ENCODE data around the gene CNTFR.

DNA sequence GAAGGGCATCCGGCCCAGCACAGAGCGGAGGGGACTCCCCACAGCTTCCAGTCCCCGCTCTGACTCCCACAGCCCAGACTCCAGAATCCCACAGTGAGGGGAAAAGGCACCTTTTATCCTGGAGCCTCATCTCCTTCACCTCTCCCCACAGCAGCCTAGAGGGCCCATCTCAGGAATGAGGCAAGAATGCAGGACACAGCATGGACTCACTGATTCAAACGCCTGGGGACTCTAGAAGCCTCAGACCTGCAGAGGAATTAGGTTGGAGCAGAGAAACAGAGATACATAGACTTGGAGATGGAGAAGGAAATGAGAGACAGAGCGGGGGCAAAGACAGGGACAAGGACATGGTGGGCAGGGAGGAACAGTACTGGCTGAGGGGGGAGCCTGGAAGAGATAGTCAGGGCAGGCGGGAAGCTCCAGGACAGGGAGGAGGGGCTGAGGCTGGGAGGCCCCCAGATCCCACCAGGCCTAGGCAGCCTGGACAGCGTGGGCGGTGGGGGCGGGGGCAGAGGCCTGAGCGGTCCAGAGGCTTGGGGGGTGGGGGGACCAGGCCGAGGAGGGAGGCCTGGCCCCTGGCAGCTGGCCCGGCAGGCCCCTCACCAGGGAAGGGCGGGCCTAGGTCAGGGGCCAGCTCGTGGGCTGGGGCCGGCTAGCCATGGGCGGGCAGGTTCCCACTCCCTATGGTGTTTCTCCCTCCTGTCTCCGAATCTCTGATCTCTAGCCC lies 15.8 kb downstream of the CNTFR start:
- TF ChIP-seq CTCF (optimal IDR thresholded peaks at IDR 0.05 in 1 of 3, IDR thresholded peaks at IDR 0.05 in 1 of 3, conservative IDR thresholded peaks at IDR 0.05 in 1 of 3; ENCODE audit: extremely low read depth in 1 of 3, insufficient read depth in 2 of 3, low read length in 3 of 3) (no peak), EZH2 (IDR thresholded peaks at IDR 0.05; ENCODE audit: low read length) (no peak)
